GM19452 (cell line): ENCODE measurements around the gene RABGAP1L.

Experiments
- ATAC-seq: cut with Tn5 transposase; IDR thresholded peaks from one replicate; pipeline ENCODE4 v1.9.1; 2021; ENCODE audit not compliant: unreplicated experiment

Gene RABGAP1L

GRCh38 chr1:174975764-174976163 is 816.4 kb downstream of the RABGAP1L start:
- no peak for ATAC-seq

GRCh38 chr1:174976436-174977108 is 817.3 kb downstream of the RABGAP1L start:
- no peak for ATAC-seq

- ATAC-seq: no peak
Observed at GRCh38 chr1:174982971-174983689, 823.8 kb downstream of the RABGAP1L start.

DNA sequence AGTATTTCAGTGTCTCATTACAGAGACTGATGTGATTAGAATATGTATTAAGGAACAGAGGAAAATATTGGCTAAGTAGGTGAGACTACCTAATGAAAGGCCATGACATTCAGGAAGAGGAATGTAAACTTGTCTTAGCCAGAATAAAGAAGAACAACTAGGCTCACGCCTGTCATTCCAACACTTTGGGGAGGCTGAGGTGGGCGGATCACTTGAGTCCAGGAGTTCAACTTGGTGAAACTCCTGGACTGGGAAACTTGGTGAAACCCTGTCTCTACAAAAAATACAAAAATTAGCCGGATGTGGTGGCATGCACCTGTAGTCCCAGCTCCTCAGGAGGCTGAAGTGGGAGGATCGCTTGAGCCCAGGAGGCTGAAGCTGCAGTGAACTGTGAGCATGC is 825.6 kb downstream of the RABGAP1L start:
- no peak for ATAC-seq

DNA sequence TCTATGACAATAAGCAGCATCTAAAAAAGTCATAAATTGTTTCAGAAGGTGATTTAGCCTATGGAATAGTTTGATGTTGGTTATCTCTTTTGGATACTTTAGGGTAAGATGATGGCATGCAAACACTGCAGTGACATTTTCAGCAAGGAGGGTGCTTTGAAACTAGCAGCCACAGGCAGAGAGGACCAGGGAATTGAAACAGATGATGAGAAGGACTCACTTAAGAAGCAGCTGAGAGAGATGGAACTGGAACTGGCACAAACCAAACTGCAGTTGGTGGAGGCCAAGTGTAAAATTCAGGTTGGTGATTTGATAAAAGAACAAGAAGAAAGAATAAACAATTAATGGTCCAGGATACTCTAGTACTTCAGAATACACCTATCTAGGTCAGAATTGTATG is 829.2 kb downstream of the RABGAP1L start:
- no peak for ATAC-seq

DNA sequence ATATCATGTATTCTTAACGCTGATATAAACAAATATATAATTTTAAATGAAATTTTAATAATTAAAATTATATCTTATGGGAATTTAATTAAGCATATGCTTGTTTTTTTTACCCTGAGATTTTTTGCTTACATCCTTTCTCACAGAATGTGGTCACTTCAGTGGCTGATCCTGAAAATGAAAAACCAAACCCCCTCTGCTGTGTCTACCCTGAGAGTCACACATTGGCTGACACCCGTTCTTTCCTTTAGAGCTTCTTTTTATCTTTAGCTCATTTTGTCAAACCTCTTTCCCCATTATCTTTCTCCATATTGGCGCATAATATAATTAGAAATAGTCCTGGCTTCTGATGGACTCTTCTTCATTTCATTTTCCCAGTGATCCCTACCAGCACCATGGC is 829.7 kb downstream of the RABGAP1L start:
- ATAC-seq: no peak

DNA sequence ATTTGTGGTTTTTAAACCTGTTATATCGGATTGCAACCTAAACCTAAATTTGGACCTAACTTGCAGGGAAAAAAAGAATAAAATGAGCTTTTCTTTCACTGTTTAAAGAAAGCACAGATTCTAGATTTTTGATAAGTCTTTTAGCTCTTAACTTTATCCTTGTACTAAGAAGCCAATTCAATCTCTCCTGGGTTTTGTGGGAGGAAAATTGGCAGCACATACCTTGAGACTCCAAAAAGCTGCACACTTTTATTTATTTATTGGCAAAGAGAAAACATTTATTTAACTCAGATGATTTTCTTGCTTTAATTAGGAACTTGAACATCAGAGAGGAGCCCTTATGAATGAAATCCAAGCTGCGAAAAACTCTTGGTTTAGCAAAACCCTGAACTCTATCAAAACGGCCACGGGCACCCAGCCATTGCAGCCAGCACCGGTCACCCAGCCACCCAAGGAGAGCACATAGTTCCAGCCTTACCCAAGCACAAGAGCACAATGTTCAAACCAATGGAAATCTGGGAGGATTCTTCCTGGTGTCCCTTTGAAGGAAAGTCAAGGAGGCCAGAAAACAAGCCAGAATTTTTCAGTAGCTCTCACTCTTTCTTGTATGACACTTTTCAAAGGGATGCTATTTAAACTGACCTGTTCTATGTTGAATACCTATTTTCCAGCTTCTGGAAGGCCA is 830.4 kb downstream of the RABGAP1L start:
- ATAC-seq: no peak

DNA sequence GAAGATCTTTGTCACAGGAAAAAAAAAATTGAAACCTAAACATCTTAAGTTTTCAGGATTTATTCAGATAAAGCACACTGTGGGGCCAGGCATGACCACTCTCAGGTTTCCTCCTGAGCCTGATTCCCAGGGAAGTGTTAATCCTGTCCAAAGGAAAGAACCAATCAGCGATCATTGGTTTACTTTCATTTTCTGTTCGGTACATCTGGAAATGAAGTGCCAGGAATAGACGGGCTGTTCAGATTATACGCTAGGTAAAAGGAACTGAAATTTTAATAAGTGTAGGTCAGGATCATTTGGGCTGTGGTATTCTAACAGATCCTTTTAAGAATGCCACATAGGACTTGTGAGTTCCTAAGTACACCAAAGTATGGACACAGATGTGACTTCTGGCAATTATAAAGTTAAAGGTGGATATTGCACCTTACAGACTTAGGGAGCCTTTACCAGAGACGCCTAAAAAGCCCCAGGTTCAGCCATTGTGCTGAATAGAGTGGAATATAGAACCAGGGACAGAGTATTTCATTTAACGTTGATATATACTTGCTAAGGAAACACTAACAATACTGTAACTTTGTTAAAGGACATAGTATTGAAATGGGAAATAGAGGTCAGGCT is 831.2 kb downstream of the RABGAP1L start:
- ATAC-seq: no peak

DNA sequence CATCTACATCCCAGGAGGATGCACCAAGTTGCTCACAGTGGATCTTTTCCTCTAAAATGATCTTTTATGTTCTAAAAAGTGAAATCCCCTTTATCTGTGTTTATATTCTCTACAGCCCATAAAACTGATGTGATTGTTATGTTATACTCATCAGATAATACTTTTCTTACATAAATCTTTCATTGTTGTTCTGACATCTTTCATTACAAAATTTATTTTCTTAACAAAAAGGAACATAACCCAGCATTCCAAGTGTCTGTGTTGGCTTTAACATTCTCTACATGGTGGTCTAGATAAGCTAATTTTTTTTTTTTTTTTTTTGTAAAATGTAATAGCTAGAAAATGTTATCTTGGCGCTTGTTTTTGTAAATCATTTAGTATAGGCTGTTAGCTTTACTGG is 832.2 kb downstream of the RABGAP1L start:
- ATAC-seq: no peak

GRCh38 chr1:174995121-174995520 is 835.8 kb downstream of the RABGAP1L start:
- ATAC-seq: no peak

DNA sequence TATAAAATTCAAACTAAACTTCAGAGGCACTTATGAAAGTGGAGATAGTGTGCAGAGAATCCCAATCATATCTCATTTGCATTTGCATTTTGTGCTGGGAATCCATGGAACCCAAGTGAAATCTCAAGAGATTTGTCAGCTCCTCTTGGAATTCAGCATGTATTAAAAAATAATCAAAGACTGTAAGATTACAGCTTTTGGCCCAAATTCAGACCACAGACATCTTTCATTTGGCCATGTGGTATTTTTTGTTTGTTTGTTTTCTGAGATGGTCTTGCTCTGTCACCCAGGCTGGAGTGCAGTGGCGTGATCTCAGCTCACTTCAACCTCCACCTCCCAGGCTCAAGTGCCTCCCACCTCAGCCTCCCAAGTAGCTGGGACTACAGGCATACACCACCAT is 836.6 kb downstream of the RABGAP1L start:
- no peak for ATAC-seq

GRCh38 chr1:174996476-174996875 is 837.2 kb downstream of the RABGAP1L start:
- no peak for ATAC-seq

- ATAC-seq: no peak
Observed at GRCh38 chr1:174997041-174997440, 837.7 kb downstream of the RABGAP1L start.

GRCh38 chr1:174998569-174999215 is 839.4 kb downstream of the RABGAP1L start:
- no peak for ATAC-seq

DNA sequence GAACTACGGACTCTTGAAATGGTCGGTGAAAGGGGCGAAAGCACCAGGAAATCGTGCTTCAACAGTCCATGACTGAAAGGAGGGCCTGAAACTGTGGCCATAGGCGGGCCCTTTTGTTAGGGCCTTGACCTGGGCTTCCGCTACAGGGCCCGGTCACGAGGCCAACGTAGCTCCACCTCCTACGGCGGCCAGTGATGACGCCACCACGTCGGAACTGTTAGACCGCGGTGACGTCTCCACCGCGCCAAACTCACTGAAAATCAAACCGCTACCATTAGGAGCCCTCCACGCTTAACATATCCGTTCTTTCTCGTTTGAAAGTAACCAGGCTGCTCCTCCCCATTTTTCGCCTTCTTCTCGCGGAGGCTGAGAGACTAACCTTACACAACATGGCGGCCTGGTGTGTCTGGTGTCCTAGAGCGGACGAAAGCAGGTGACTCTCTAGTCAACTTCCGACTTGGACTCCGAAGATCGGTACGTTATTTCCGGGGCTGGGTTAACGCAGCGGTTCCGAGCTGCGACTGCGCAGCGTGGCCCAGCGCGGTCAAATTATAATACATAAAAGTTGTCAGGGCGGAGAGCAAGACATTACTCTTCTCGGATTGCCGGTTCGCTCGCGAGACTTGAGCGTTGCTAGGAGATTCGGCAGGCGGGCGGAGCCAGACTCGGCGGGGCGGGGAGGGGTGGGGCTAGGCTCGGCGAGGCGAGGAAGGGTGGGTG is 840.1 kb downstream of the RABGAP1L start:
- peak; percentile 84 for ATAC-seq

- ATAC-seq: peak; percentile 1
Observed at GRCh38 chr1:174999936-175000696, 840.8 kb downstream of the RABGAP1L start, which contains the start of gene CACYBP. TSS of gene CACYBP (plus strand) at chr1:174999947. CDS start at chr1:175000181, 234 bp downstream.

GRCh38 chr1:175000697-175001187 is 841.4 kb downstream of the RABGAP1L start:
- ATAC-seq: no peak

GRCh38 chr1:175002910-175003517 is 843.7 kb downstream of the RABGAP1L start:
- ATAC-seq: no peak

DNA sequence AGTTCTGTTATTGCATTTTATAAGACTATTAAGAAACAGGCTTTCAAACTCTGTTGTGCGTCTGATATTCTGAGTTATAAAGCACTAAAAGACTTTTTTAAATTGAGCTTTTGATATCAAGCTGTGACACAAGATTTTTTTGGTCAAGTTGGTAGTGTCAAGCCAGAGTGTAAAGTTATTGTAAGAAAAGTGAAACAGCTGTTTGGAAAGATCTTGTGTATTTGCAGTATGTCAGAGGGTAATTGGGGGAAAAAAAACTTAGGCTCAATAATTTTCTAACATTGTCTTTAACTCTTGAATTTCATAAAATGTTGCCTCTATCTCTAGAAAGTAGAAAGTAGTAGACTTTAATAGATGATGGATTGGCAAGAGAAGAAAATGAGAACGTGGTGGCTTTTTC is 844.2 kb downstream of the RABGAP1L start:
- ATAC-seq: no peak
